HG03354 (cell line): ENCODE measurements around the gene GMPR.
"Not testable (repeated sequence)": the region's sequence is repeated elsewhere in the genome, so short reads cannot be mapped to it uniquely, and the experiment has no call there.

Source experiments
- ATAC-seq: cut with Tn5 transposase; IDR thresholded peaks from one replicate; pipeline ENCODE4 v1.9.1; 2021; ENCODE audit warnings: mild to moderate bottlenecking; ENCODE audit not compliant: unreplicated experiment, poor library complexity, severe bottlenecking

GMPR gene

DNA sequence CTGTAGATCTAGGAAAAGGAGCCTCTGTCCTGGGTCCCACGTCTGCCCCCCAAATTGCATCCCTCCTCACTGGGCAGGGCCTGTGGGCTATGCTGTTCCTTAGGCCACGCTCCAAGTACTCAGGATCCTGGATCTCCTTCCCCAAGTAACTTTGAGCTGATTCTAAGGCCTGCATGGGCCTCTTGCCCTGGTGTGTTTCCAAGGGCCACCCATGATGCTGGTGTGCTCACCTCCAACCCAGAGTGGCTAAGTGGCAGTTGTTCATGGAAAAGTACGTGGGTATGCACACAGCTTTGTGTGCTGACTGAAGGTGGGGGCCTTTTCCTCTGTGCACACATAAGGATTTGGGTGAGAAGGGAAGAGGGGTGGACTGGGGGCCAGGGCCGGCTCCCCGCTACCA, 5.3 kb downstream of the GMPR start:
- no peak for ATAC-seq

- ATAC-seq: no peak
These were observed 6.1 kb downstream of the GMPR start for GRCh38 chr6:16244446-16244845.

DNA sequence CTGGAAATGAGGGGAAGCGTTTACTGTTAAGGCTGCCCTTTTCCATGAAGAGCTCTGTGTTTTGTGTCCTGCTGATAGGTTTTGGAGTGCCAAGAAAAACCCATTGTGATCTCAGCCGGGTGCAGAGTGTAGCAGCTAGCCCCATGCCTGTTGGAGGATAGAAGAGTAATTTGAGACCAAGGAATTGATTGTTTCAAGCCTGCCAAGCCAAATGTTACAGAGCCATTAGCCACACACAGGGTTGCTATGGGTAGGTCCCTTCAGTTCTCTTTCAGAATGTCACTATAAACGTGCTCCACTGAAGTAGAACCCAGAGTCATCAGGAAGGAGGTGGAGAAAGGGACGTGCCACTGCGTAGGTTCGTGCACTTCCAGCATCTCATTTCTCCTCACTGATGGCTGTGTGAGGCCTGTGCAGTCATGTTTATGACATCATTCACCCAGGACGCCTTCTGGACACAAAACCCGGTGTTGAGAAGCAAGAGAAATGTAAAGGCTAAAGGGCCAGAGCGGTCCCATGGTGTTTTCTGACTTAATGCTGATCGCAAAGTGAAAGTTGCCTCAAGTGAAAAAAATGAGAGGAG, 6.6 kb downstream of the GMPR start:
- no peak for ATAC-seq

DNA sequence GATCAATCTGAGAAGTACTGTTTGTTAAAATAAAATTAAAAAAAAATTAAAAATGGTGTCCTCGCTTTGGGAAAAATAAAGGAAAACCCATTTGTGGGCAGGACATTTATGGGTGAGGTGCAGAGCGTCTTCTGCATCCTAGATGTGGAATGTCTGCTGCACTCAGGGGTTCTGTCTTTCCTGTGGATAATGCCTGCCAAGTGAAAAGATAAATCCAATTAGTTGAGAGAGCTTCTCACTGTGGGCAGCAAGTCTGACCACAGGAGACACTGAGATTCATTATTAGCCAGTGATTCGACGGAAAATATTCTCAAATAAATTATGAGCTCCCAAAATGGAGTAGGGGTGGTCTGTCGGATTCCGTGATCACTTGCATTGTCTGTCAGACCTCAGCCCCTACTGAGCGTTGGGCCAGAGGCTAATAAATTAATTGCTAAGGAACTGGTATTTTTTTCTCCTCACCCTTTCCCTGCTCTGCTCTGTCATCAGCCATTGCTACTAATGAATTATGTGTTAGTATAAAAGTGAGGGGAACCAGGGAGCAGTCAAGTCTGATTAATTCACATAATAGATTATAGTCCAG, 10.0 kb downstream of the GMPR start:
- ATAC-seq: no peak

DNA sequence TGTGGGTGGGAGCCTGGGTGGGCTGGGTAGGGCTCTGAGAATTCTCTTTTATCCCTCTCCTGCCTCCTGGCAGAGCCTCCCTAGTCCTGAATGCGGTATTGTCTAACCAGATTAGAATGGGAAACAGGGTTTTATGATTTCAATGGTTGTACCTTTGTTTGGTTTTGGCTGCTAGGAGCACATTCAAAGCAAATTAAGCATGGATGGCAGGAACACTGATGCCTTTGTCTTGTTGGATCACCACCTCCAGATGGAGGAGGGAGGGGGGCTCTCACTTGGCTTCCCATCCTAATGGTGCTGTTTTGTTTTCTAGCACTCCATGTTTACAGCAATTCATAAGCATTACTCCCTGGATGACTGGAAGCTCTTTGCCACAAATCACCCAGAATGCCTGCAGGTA, 11.6 kb downstream of the GMPR start:
- no peak for ATAC-seq

DNA sequence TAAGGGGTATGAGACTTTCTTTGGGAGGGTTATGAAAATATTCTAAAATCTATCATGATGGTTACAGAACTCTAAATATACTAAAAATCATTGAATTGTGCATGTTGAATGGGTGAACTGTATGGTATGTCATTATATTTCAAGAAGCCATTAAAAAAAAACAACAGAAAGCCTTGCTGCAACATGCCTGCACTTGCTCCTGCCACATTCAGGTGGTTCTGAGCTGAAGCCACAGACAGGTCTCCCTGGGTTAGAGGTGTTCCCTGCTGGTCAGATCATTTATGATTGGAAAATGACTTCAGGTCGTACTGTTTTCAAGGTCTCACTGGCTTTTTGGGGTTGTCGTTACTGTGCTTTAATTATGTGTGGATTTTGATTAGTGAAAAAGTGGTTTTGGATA, 13.3 kb downstream of the GMPR start:
- ATAC-seq: no peak

DNA sequence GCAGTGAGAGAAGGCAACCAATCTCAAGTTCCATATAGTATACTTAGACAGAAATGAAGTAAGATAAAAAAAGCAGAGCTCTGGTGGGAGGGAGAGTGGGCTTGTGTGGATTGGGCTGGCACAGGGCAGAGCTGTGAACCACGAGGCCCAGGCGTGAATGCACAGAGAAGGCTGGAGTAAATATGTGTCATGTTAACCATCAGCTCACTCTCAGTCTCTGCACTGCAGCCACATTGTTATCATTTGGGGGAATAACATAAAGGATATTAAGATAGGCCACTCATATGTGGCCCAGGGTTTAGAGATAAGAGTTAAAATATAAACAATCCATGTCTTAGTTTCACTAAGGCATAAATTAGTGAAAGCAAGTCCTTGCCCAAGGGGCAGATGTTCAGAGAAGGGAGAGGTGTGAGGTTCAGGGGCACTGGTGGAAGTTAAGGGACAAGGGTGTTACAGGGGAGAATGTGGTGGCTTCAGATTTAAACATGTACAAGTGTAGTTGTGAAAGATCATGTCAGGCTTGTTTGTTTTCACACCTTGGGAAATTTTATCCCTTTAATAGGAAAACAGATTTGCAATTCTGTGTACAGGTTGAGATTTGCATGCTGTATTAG, 14.4 kb downstream of the GMPR start:
- no peak for ATAC-seq

- ATAC-seq: no peak
These were observed 15.2 kb downstream of the GMPR start for GRCh38 chr6:16253399-16254144.

GRCh38 chr6:16254535-16254934, 16.1 kb downstream of the GMPR start:
- ATAC-seq: no peak

DNA sequence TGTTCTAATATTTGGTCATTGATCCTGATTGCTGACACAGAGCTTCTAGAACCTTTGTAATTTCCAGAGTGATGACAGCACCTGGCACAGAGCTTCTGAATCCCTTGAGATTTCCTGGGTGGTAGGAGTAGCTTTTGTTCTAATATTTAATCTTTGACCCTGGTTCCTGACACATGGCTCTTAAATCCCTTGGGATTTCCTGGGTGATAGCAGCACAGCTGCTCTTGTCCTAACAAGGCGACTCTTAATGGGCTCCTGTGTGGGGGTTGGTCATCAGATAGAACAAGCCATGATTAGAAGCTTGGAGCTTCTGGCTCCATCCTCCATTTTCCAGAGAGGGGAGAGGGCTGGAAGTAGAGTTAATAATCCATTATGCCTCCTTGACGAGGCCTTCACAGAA, 18.4 kb downstream of the GMPR start:
- no peak for ATAC-seq

DNA sequence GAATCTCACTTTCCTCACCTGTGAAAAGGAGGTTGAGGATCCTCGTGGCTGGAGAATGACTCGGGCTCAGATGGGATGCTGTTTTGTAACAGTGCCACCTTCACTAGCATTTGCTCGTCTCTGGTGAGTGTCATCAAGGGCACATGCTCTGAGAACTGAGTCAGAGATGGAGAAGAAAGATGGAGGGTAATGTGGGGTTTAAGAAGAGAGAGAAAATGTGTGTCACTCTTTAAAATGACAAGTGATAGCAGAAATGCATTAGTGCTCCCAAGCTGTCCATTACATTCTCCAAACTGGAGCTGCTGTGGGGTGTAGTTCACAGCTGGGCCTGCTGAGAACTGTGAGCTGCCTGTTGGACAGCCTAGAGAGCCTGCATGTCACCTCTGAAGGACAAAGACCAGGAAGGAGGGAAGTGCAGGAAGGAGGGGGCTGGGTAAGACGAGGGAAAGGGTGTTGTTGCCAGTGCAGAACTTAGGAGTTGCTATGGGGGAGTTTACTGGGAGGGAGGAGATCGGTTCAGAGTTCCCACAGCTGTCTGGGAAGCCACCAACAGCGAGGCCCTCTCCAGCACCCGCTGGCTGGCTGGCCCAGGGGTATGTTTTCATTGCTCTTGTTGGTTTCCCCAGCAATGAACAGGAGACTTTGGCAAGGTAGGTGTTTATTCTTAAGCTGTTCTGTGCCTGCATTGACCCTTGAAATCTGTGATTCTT, 19.8 kb downstream of the GMPR start:
- ATAC-seq: no peak

GRCh38 chr6:16258709-16259075, 20.3 kb downstream of the GMPR start:
- no peak for ATAC-seq

- ATAC-seq: not testable (repeated sequence)
These were observed 21.2 kb downstream of the GMPR start for GRCh38 chr6:16259604-16260003.

- not testable (repeated sequence) for ATAC-seq
These were observed 22.2 kb downstream of the GMPR start for GRCh38 chr6:16260602-16261001.

- not testable (repeated sequence) for ATAC-seq
These were observed 24.4 kb downstream of the GMPR start for GRCh38 chr6:16262773-16263172.

DNA sequence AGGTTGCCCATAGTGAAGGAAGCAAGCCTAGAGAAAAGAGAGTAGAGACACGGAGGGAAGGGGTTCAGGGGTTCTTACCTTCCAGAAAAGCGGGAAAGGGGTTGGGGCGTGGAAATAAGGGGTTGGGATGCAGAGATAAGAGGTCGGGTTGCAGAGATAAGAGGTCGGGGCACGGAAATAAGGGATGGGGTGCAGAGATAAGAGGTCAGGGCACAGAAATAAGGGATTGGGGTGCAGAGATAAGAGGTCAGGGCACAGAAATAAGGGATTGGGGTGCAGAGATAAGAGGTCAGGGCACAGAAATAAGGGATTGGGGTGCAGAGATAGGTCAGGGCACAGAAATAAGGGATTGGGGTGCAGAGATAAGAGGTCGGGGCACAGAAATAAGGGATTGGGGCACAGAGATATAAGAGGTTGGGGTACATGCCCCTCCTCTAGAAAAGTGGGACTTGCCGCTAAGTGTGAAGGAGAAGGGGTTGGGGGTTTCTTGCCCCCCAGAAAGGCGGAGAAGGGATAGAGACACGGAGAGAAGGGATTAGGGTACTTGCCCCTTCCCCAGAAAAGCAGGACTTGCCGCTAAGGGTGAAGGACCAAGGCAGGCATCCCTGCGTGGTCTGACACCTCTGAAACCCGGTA, 25.2 kb downstream of the GMPR start:
- ATAC-seq: not testable (repeated sequence)

DNA sequence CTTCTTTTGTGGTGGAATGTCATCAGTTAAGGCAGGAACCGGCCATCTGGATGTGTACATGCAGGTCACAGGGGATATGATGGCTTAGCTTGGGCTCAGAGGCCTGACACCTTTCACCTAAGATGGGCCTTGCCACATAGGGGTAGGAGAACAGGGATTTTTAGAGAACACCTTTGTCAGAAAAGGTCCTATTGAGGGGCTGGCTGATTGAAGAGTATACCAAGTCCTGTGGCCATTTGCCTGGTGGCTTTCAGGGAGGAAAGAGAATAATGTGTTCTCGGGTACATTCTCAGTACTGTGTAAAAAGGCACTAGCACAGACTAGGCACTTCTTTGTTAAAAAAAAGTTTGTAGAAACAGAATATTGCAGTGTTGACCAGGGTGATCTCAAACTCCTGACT, 26.4 kb downstream of the GMPR start:
- ATAC-seq: no peak

GRCh38 chr6:16265351-16266341, 27.3 kb downstream of the GMPR start:
- ATAC-seq: no peak
